Endothelial cell of umbilical vein (primary cell): ENCODE measurements around the gene TRABD.

ENCODE experiments used
- CTCF ChIP-seq, 2 donors: IDR thresholded peaks; 1 replicate in 1 of 2; 2 replicates in 1 of 2; pipeline ENCODE4 v1.5.1; 2011; ENCODE audit warnings: low read length in 2 of 2, mild to moderate bottlenecking in 2 of 2, moderate library complexity in 2 of 2, control low read depth in 1 of 2, inconsistent platforms in 1 of 2, low read depth in 1 of 2; ENCODE audit not compliant: insufficient read depth in 1 of 2; ENCODE audit errors: extremely low read depth in 1 of 2
- EZH2 ChIP-seq: IDR thresholded peaks from 2 replicates; pipeline ENCODE4 v1.6.1; 2012; ENCODE audit warnings: borderline replicate concordance, low read depth, mild to moderate bottlenecking, moderate library complexity, low read length, inconsistent platforms; ENCODE audit not compliant: severe bottlenecking
- FOS ChIP-seq: IDR thresholded peaks from 2 replicates; pipeline ENCODE4 v1.6.1; 2011; ENCODE audit warnings: mild to moderate bottlenecking, low read length, moderate library complexity, borderline replicate concordance; ENCODE audit not compliant: insufficient read depth
- GATA2 ChIP-seq: IDR thresholded peaks from 2 replicates; pipeline ENCODE4 v1.7.0; 2011; ENCODE audit warnings: low read depth, mild to moderate bottlenecking, moderate library complexity, mixed read lengths, low read length; ENCODE audit not compliant: insufficient read length, insufficient read depth
- JUN ChIP-seq: IDR thresholded peaks from 2 replicates; pipeline ENCODE4 v1.6.1; 2011; ENCODE audit warnings: borderline replicate concordance, low read depth; ENCODE audit not compliant: insufficient read length, insufficient read depth
- MAX ChIP-seq: IDR thresholded peaks from 2 replicates; pipeline ENCODE4 v1.6.1; 2011; ENCODE audit not compliant: insufficient read depth, insufficient read length
- POLR2A ChIP-seq: IDR thresholded peaks from 2 replicates; pipeline ENCODE4 v1.6.1; 2012; ENCODE audit warnings: low read depth, mild to moderate bottlenecking, control low read depth, low read length
- POLR2AphosphoS5 ChIP-seq: IDR thresholded peaks from 2 replicates; pipeline ENCODE4 v1.6.1; 2012; ENCODE audit warnings: low read depth, mild to moderate bottlenecking, control low read depth, low read length, moderate library complexity; ENCODE audit not compliant: insufficient read depth

- TF ChIP-seq POLR2A: no peak
- TF ChIP-seq MAX: no peak
- TF ChIP-seq CTCF (IDR thresholded peaks at IDR 0.05; ENCODE audit: extremely low read depth in 1 of 2, insufficient read depth in 1 of 2, low read depth in 1 of 2, low read length in 2 of 2): no peak
- no peak for TF ChIP-seq FOS
- no peak for TF ChIP-seq EZH2
- TF ChIP-seq GATA2: no peak
- no peak for TF ChIP-seq POLR2AphosphoS5
- no peak for TF ChIP-seq JUN
These were observed 7.9 kb upstream of the TRABD start for GRCh38 chr22:50177537-50178470.
